SK-N-DZ (cell line): ENCODE results near the gene STH.

ENCODE experiments used
- DNase-seq: peaks from one replicate; pipeline ENCODE4 v3.0.0-alpha.2; 2015; ENCODE audit warnings: low spot score

Gene STH

GRCh38 chr17:46044286-46044928, 45.4 kb downstream of the STH start:
- DNase-seq, result peak; percentile 67

- no peak for DNase-seq
These were observed 45.9 kb downstream of the STH start for GRCh38 chr17:46044989-46045388.

- no peak for DNase-seq
These were observed 46.6 kb downstream of the STH start for GRCh38 chr17:46045639-46046038.

GRCh38 chr17:46046957-46047356, 47.9 kb downstream of the STH start:
- DNase-seq, result no peak

GRCh38 chr17:46047398-46047797, 48.3 kb downstream of the STH start:
- DNase-seq, result no peak

GRCh38 chr17:46047856-46048255, 48.8 kb downstream of the STH start:
- DNase-seq, result no peak
